ENCODE data around the gene GRIN2B. TPM values are rescaled to one million over a fixed set of nuclear protein-coding genes. Genes with fewer than 3 reads are reported as not detected.

GRIN2B gene
- total and polyA plus RNA-seq, 2 donors (not counting 3 experiments of a cell fraction or from before 2014, with no cell fraction given) = not detected

- Histone ChIP-seq H3K9ac (replicated peaks; ENCODE audit: extremely low read depth, insufficient read depth, low read length) (no peak overlapping the region), H3K79me2 (ENCODE audit: control insufficient read depth, insufficient read depth, low read length) (no peaks in the 10 kb centered on the region), H2AFZ (ENCODE audit: low read depth, low read length) (no peak overlapping the region), H4K20me1 (replicated peaks; ENCODE audit: control insufficient read depth, extremely low read depth, insufficient read depth, low read length) (no peaks in the 10 kb centered on the region), H3K4me1 (ENCODE audit: control insufficient read depth, extremely low read depth, insufficient read depth, low read length) (no peaks in the 10 kb centered on the region), H3K9me3 (replicated peaks; ENCODE audit: control insufficient read depth, insufficient read depth, low read length) (no peaks in the 10 kb centered on the region), H3K27me3 (ENCODE audit: control insufficient read depth in 2 of 2, insufficient read depth in 2 of 2, low read length in 2 of 2) (no peaks in the 10 kb centered on the region), H3K4me3 (replicated peaks in 1 of 3; ENCODE audit: insufficient read depth in 1 of 3, low read depth in 1 of 3, low read length in 3 of 3) (no peak overlapping the region), H3K36me3 (ENCODE audit: control insufficient read depth in 2 of 2, extremely low read depth in 1 of 2, insufficient read depth in 2 of 2, low read length in 2 of 2) (no peaks in the 10 kb centered on the region), H3K4me2 (ENCODE audit: insufficient read depth, low read length) (no peak overlapping the region), H3K27ac (ENCODE audit: insufficient read depth, low read depth, low read length) (no peak overlapping the region), H3K9me1 (replicated peaks; ENCODE audit: control insufficient read depth, extremely low read depth, insufficient read depth, low read length) (no peaks in the 10 kb centered on the region)
- no TSS peak for BruUV-seq (replicated peaks)
- ChIA-PET POLR2A (no interaction called here), CTCF (no interaction called here)
- intact Hi-C loops (cut with micrococcal nuclease) = no loop called here
- DNase-seq (ENCODE audit: low read depth, low spot score) (no peak), FAIRE-seq (no peak)
- dilution Hi-C loops (cut with MboI; ENCODE audit: extremely low pct_ligation_motif_present, low sequenced_read_pairs) = no loop called here
- no peak for TF ChIP-seq MYC (IDR thresholded peaks at IDR 0.05; ENCODE audit: low read depth, low read length)
- no peak for TF ChIP-seq CTCF (IDR thresholded peaks at IDR 0.05; ENCODE audit: extremely low read depth in 1 of 2, insufficient read depth in 1 of 2, low read depth in 1 of 2, low read length in 2 of 2)
- no peak for TF ChIP-seq MAX (IDR thresholded peaks at IDR 0.05; ENCODE audit: insufficient read depth, insufficient read length)
- no peak for TF ChIP-seq POLR2AphosphoS5 (IDR thresholded peaks at IDR 0.05; ENCODE audit: insufficient read depth, low read depth, low read length)
- TF ChIP-seq JUN (IDR thresholded peaks at IDR 0.05; ENCODE audit: borderline replicate concordance, insufficient read depth, insufficient read length, low read depth) = no peak
- TF ChIP-seq EZH2 (IDR thresholded peaks at IDR 0.05; ENCODE audit: borderline replicate concordance, low read depth, low read length, severe bottlenecking) = no peak
- no peak for TF ChIP-seq FOS (IDR thresholded peaks at IDR 0.05; ENCODE audit: borderline replicate concordance, insufficient read depth, low read length)
- TF ChIP-seq POLR2A (IDR thresholded peaks at IDR 0.05; ENCODE audit: low read depth, low read length) = no peak
- no peak for TF ChIP-seq GATA2 (IDR thresholded peaks at IDR 0.05; ENCODE audit: insufficient read depth, insufficient read length, low read depth, low read length)
These were observed 26.2 kb upstream of the GRIN2B start for GRCh38 chr12:14007639-14008038.
